Neutrophil (primary cell): ENCODE results near the gene DCC.

Source experiments
- H3K27ac ChIP-seq: fragments of 200-600 bp; sonication (generic); 2 replicates; pipeline ENCODE4 v1.5.1; 2016; ENCODE audit warnings: mild to moderate bottlenecking, moderate library complexity
- H3K27me3 ChIP-seq: fragments of 200-600 bp; sonication (generic); 2 replicates; pipeline ENCODE4 v1.6.0; 2016; ENCODE audit warnings: mild to moderate bottlenecking
- H3K36me3 ChIP-seq: fragments of 200-600 bp; sonication (generic); 2 replicates; pipeline ENCODE4 v1.5.1; 2017
- H3K4me1 ChIP-seq, 2 experiments: fragments of 200-600 bp in 1 of 2; sonication (generic) in 1 of 2; 1 replicate in 1 of 2; 2 replicates in 1 of 2; pipeline versions ENCODE4 v1.5.1 to v1.6.1; 2013 to 2016; ENCODE audit warnings: low read depth in 1 of 2, low read length in 1 of 2, mild to moderate bottlenecking in 1 of 2, moderate library complexity in 1 of 2; ENCODE audit not compliant: control insufficient read depth in 1 of 2, insufficient read depth in 1 of 2
- H3K4me3 ChIP-seq, 2 experiments: fragments of 200-600 bp in 1 of 2; sonication (generic) in 1 of 2; 1 replicate in 1 of 2; 2 replicates in 1 of 2; pipeline ENCODE4 v1.5.1; 2013 to 2016; ENCODE audit warnings: low read depth in 1 of 2, low read length in 1 of 2, mild to moderate bottlenecking in 1 of 2, moderate library complexity in 1 of 2
- H3K9me3 ChIP-seq: fragments of 200-600 bp; sonication (generic); 2 replicates; pipeline ENCODE4 v1.5.1; 2016
- CTCF ChIP-seq: fragments of 200-600 bp; sonication (generic); IDR thresholded peaks from 2 replicates; pipeline ENCODE4 v1.5.1; 2016; ENCODE audit warnings: antibody characterized with exemption

DCC gene

GRCh38 chr18:52648201-52648600 lies 308.2 kb downstream of the DCC start:
- no peaks in the 10 kb centered on the region for H3K9me3 ChIP-seq
- no peak overlapping the region for H3K4me3 ChIP-seq
- no peaks in the 10 kb centered on the region for H3K27me3 ChIP-seq
- no peak for TF ChIP-seq CTCF
- no peaks in the 10 kb centered on the region for H3K4me1 ChIP-seq
- H3K27ac ChIP-seq = no peak overlapping the region
- H3K36me3 ChIP-seq = no peaks in the 10 kb centered on the region

DNA sequence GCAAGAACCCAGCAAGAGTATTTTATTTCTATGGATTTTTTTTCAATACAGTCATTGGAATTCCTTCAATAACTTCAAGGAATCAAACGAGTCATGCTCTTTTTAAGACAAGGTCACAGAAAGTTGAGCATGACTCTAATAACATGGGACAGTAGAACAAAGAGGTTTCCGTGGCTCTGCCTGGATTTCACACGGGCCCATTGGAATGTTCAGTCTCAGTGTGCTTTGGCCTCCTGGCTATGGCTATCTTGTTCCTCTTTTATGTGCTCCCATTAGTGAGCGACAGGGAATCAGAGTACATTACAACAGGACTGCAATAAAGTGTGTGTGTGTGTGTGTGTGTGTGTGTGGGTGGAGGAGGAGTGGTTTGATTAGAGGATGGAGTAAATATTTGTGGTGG lies 312.4 kb downstream of the DCC start:
- no peaks in the 10 kb centered on the region for H3K9me3 ChIP-seq
- H3K4me3 ChIP-seq = no peak overlapping the region
- TF ChIP-seq CTCF = no peak
- no peaks in the 10 kb centered on the region for H3K36me3 ChIP-seq
- H3K27me3 ChIP-seq = no peaks in the 10 kb centered on the region
- no peak overlapping the region for H3K27ac ChIP-seq
- H3K4me1 ChIP-seq = no peaks in the 10 kb centered on the region

DNA sequence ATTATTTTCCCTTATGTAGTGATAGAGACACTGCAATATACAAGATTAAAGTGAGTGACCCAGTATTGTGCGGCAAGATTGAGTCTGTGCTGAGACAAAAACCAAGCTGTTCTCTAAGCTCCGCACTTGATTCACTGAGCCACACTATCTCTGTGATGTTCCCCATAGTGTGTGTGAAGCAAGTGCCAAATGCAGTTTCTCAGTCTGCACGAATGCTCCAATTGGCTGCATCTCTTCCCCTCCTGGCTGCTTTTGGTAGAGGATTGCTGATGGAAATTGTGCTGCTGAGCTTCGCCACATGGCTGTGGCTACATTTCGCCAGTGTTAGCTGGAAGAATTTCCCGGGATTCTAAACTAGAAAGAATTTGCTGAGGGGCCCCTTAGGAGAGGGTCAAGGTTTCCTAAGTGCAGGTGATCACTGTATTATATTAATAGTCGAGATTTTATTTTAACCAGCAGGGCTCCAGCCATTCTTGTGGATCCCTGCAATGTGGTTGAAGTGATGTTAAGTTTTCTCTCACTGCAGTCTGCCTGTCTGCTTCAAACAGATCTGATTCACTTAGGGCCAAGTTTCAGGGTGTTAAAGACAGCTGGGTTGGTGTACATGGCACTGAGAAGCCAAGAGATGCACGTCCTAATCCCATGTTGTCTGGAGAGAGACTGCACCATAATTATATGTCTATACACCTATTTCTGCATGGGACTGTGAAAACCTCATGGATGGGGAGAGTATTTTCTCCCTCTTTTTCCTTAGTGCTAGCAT lies 317.2 kb downstream of the DCC start:
- H3K4me3 ChIP-seq = no peak overlapping the region

DNA sequence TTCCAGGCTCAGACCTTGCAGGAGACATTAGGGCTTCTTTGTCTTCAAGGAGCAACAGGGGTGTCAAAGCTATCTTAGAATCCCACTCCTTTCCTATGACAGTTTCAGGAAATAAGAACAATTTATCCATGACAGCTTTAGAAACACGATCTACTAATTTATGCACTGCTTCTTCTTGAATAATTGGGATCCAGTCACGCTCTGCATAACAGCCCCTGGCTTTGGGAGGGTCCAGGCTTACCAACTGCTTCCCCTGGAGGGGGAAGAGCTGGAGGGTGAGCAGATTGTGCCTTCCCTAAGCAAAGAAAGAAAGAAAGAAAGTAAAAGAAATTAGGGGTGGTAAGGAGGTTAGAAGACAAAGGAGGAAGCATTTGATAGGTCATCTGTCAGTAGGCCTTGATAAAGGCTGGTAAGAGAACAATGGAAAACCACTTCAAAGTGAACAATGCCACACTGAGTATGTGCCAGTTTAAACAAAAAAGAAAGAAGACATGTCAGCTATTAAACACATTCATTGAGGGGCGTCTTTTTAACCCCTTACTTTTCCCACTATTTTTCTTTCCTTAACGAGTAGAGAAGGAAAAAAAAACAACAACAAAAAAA lies 327.6 kb downstream of the DCC start:
- no peak overlapping the region for H3K4me3 ChIP-seq
- H3K36me3 ChIP-seq = no peaks in the 10 kb centered on the region
- H3K27ac ChIP-seq = no peak overlapping the region
- no peak for TF ChIP-seq CTCF
- H3K27me3 ChIP-seq = no peaks in the 10 kb centered on the region
- H3K4me1 ChIP-seq = no peaks in the 10 kb centered on the region
- H3K9me3 ChIP-seq = no peaks in the 10 kb centered on the region

More for the DNA sequence above, 317.2 kb downstream of the DCC start:
- TF ChIP-seq CTCF = no peak
- H3K36me3 ChIP-seq = no peaks in the 10 kb centered on the region
- no peaks in the 10 kb centered on the region for H3K4me1 ChIP-seq
- no peaks in the 10 kb centered on the region for H3K27me3 ChIP-seq
- no peaks in the 10 kb centered on the region for H3K9me3 ChIP-seq
- no peak overlapping the region for H3K27ac ChIP-seq

GRCh38 chr18:52670896-52671295 lies 330.9 kb downstream of the DCC start:
- Histone ChIP-seq H3K36me3 (no peaks in the 10 kb centered on the region), H3K4me3 (no peak overlapping the region), H3K27me3 (no peaks in the 10 kb centered on the region), H3K27ac (no peak overlapping the region), H3K4me1 (no peaks in the 10 kb centered on the region), H3K9me3 (no peaks in the 10 kb centered on the region)
- TF ChIP-seq CTCF = no peak
